ENCODE measurements around the gene H2AZ2. TPM values are rescaled to one million over a fixed set of nuclear protein-coding genes. Genes with fewer than 3 reads are reported as not detected.
"Not testable (repeated sequence)": the region's sequence is repeated elsewhere in the genome, so short reads cannot be mapped to it uniquely, and the experiment has no call there.

H2AZ2 gene
- polyA plus RNA-seq, 4 donors, result 226 to 264 (median 247) TPM

- DNase-seq (ENCODE audit: low read depth in 4 of 4, low spot score in 3 of 4), result not testable (repeated sequence)
Measured at GRCh38 chr7:44871918-44872317, 24.0 kb upstream of the H2AZ2 start.

- DNase-seq (ENCODE audit: low read depth in 4 of 4, low spot score in 3 of 4), result not testable (repeated sequence)
Measured at GRCh38 chr7:44870780-44871179, 22.9 kb upstream of the H2AZ2 start.

- DNase-seq (ENCODE audit: low read depth in 4 of 4, low spot score in 3 of 4), result not testable (repeated sequence)
Measured at GRCh38 chr7:44870336-44870735, 22.4 kb upstream of the H2AZ2 start.

- DNase-seq (ENCODE audit: low read depth in 4 of 4, low spot score in 3 of 4), result no peak
Measured at GRCh38 chr7:44867073-44867995, 19.4 kb upstream of the H2AZ2 start.

- not testable (repeated sequence) for DNase-seq (ENCODE audit: low read depth in 4 of 4, low spot score in 3 of 4)
Measured at GRCh38 chr7:44861949-44862348, 14.1 kb upstream of the H2AZ2 start.

GRCh38 chr7:44858161-44858560 lies 10.3 kb upstream of the H2AZ2 start:
- DNase-seq (ENCODE audit: low read depth in 4 of 4, low spot score in 3 of 4), result no peak

GRCh38 chr7:44854644-44855364 lies 6.9 kb upstream of the H2AZ2 start:
- DNase-seq (ENCODE audit: low read depth in 4 of 4, low spot score in 3 of 4), result no peak

- no peak for DNase-seq (ENCODE audit: low read depth in 4 of 4, low spot score in 3 of 4)
Measured at GRCh38 chr7:44853391-44853790, 5.5 kb upstream of the H2AZ2 start.

- DNase-seq (ENCODE audit: low read depth in 4 of 4, low spot score in 3 of 4), result no peak
Measured at GRCh38 chr7:44852590-44852989, 4.7 kb upstream of the H2AZ2 start.

GRCh38 chr7:44849885-44850544 lies 2.1 kb upstream of the H2AZ2 start:
- DNase-seq (ENCODE audit: low read depth in 4 of 4, low spot score in 3 of 4), result no peak

GRCh38 chr7:44849259-44849884 lies 1.5 kb upstream of the H2AZ2 start:
- DNase-seq (ENCODE audit: low read depth in 4 of 4, low spot score in 3 of 4), result no peak

GRCh38 chr7:44847509-44847919 lies 373 bp downstream of the H2AZ2 start:
- DNase-seq (ENCODE audit: low read depth in 4 of 4, low spot score in 3 of 4), result peak; percentile 60 to 78 (median 78)

GRCh38 chr7:44846816-44847508 lies 925 bp downstream of the H2AZ2 start:
- no peak for DNase-seq (ENCODE audit: low read depth in 4 of 4, low spot score in 3 of 4)

- DNase-seq (ENCODE audit: low read depth in 4 of 4, low spot score in 3 of 4), result not testable (repeated sequence)
Measured at GRCh38 chr7:44846390-44846789, 1.5 kb downstream of the H2AZ2 start.

GRCh38 chr7:44845451-44845850 lies 2.4 kb downstream of the H2AZ2 start:
- DNase-seq (ENCODE audit: low read depth in 4 of 4, low spot score in 3 of 4), result no peak

- DNase-seq (ENCODE audit: low read depth in 4 of 4, low spot score in 3 of 4), result not testable (repeated sequence)
Measured at GRCh38 chr7:44843440-44843839, 4.4 kb downstream of the H2AZ2 start.

GRCh38 chr7:44842675-44843074 lies 5.2 kb downstream of the H2AZ2 start:
- not testable (repeated sequence) for DNase-seq (ENCODE audit: low read depth in 4 of 4, low spot score in 3 of 4)

- DNase-seq (ENCODE audit: low read depth in 4 of 4, low spot score in 3 of 4), result no peak
Measured at GRCh38 chr7:44838751-44839150, 9.1 kb downstream of the H2AZ2 start.

- no peak for DNase-seq (ENCODE audit: low read depth in 4 of 4, low spot score in 3 of 4)
Measured at GRCh38 chr7:44827567-44827966, 20.3 kb downstream of the H2AZ2 start.

GRCh38 chr7:44824894-44825526 lies 22.9 kb downstream of the H2AZ2 start:
- no peak for DNase-seq (ENCODE audit: low read depth in 4 of 4, low spot score in 3 of 4)
